Left ventricle myocardium inferior (tissue), 1 donor: ENCODE data around the gene TLE5. TPM values are rescaled to one million over a fixed set of nuclear protein-coding genes. Genes with fewer than 3 reads are reported as not detected.

Experiments
- DNase-seq: peaks from one replicate; pipeline ENCODE4 v3.0.0-alpha.2; 2020
- H3K27ac ChIP-seq: fragments of 200-600 bp; replicated peaks from 2 replicates; pipeline ENCODE4 v1.8.0; 2021
- H3K27me3 ChIP-seq: fragments of 200-600 bp; 2 replicates; pipeline ENCODE4 v1.8.0; 2021; ENCODE audit warnings: low read depth
- H3K36me3 ChIP-seq: fragments of 200-600 bp; 2 replicates; pipeline ENCODE4 v1.8.0; 2021
- H3K4me1 ChIP-seq: fragments of 200-600 bp; 2 replicates; pipeline ENCODE4 v1.8.0; 2021
- H3K4me3 ChIP-seq: fragments of 200-600 bp; 2 replicates; pipeline ENCODE4 v1.8.0; 2021; ENCODE audit warnings: mild to moderate bottlenecking, moderate library complexity
- H3K9me3 ChIP-seq: fragments of 200-600 bp; replicated peaks from 2 replicates; pipeline ENCODE4 v1.8.0; 2021
- CTCF ChIP-seq: fragments of 200-600 bp; IDR thresholded peaks from 2 replicates; pipeline ENCODE4 v1.8.0; 2021; ENCODE audit warnings: antibody characterized with exemption, mild to moderate bottlenecking, borderline replicate concordance
- intact Hi-C: fragments of 100-400 bp; cut with micrococcal nuclease; formaldehyde crosslinking; loops from one replicate; pipeline ENCODE4 v1.11.0; 2022
- total RNA-seq: library from RNA; stranded (reverse); fragmentation: NEBNext Ultra II Directional; extraction: Animal tissue kit (Norgen Biotek cat#: 25700); gene quantifications from one replicate; pipeline ENCODE4 v1.2.1, GENCODE V29; 2021
- donor health status: DM: no; HTN: yes; CAD: no; lungs with severe emphysema.

Gene TLE5
- total RNA-seq, 1 donor from 2014 or later, result 799 TPM

- H3K4me1 ChIP-seq, result no peaks in the 10 kb centered on the region
- DNase-seq, result no peak
- no peak overlapping the region for H3K27ac ChIP-seq
- peaks cover 91% of the 10 kb centered on the region for H3K36me3 ChIP-seq
- no peaks in the 10 kb centered on the region for H3K9me3 ChIP-seq
- no peaks in the 10 kb centered on the region for H3K27me3 ChIP-seq
- no peak overlapping the region for H3K4me3 ChIP-seq
- TF ChIP-seq CTCF, result no peak
- intact Hi-C loops, result loop anchor here (10.0 kb wide), 1 partner anchor 286 kb away; no protein-coding TSS in a partner anchor
These were observed 53.3 kb downstream of the TLE5 start for GRCh38 chr19:3008994-3009393.

GRCh38 chr19:3007975-3008374 lies 54.3 kb downstream of the TLE5 start:
- Histone ChIP-seq H3K27ac (no peak overlapping the region), H3K4me1 (no peaks in the 10 kb centered on the region), H3K27me3 (no peaks in the 10 kb centered on the region), H3K4me3 (no peak overlapping the region), H3K9me3 (no peaks in the 10 kb centered on the region), H3K36me3 (peaks cover 88% of the 10 kb centered on the region)
- intact Hi-C loops, result loop anchor here (10.0 kb wide), 1 partner anchor 287 kb away; no protein-coding TSS in a partner anchor
- TF ChIP-seq CTCF, result no peak
- no peak for DNase-seq

- no peak overlapping the region for H3K4me3 ChIP-seq
- no peak for TF ChIP-seq CTCF
- H3K36me3 ChIP-seq, result peaks cover 90% of the 10 kb centered on the region
- DNase-seq, result no peak
- H3K4me1 ChIP-seq, result no peaks in the 10 kb centered on the region
- no peak overlapping the region for H3K27ac ChIP-seq
- H3K27me3 ChIP-seq, result no peaks in the 10 kb centered on the region
- H3K9me3 ChIP-seq, result no peaks in the 10 kb centered on the region
- intact Hi-C loops, result loop anchor here (10.0 kb wide), 1 partner anchor 289 kb away; no protein-coding TSS in a partner anchor
These were observed 56.1 kb downstream of the TLE5 start for GRCh38 chr19:3006075-3006767.

GRCh38 chr19:3005345-3005744 lies 57.0 kb downstream of the TLE5 start:
- no peak for DNase-seq
- Histone ChIP-seq H3K36me3 (peaks cover 90% of the 10 kb centered on the region), H3K27me3 (no peaks in the 10 kb centered on the region), H3K27ac (no peak overlapping the region), H3K9me3 (no peaks in the 10 kb centered on the region), H3K4me1 (no peaks in the 10 kb centered on the region), H3K4me3 (no peak overlapping the region)
- no peak for TF ChIP-seq CTCF
- intact Hi-C loops, result loop anchor here (10.0 kb wide), 1 partner anchor 289 kb away; no protein-coding TSS in a partner anchor

- H3K4me3 ChIP-seq, result no peak overlapping the region
These were observed 57.8 kb downstream of the TLE5 start for GRCh38 chr19:3004522-3004921.

More at GRCh38 chr19:3004522-3004921, 57.8 kb downstream of the TLE5 start:
- Histone ChIP-seq H3K27me3 (no peaks in the 10 kb centered on the region), H3K27ac (no peak overlapping the region), H3K36me3 (peaks cover 89% of the 10 kb centered on the region), H3K4me1 (no peaks in the 10 kb centered on the region), H3K9me3 (no peaks in the 10 kb centered on the region)
- intact Hi-C loops, result loop anchor here (10.0 kb wide), 1 partner anchor 290 kb away; no protein-coding TSS in a partner anchor
- DNase-seq, result no peak
- no peak for TF ChIP-seq CTCF
